Measurements from ENCODE around the gene GPRIN3. TPM values are rescaled to one million over a fixed set of nuclear protein-coding genes. Genes with fewer than 3 reads are reported as not detected.

Gene GPRIN3
- total RNA-seq, 2 donors from 2014 or later = 5.2 to 7.8 TPM

GRCh38 chr4:89249716-89250361, 57.8 kb downstream of the GPRIN3 start:
- no peak overlapping the region for H3K27ac ChIP-seq
- peaks cover 6% of the 10 kb centered on the region for H3K36me3 ChIP-seq
- no peaks in the 10 kb centered on the region for H3K27me3 ChIP-seq
- DNase-seq (ENCODE audit: low spot score) = no peak
- no peaks in the 10 kb centered on the region for H3K4me1 ChIP-seq
- H3K4me3 ChIP-seq = no peak overlapping the region
- no peak for TF ChIP-seq CTCF (IDR thresholded peaks at IDR 0.05)
- no peaks in the 10 kb centered on the region for H3K9me3 ChIP-seq

GRCh38 chr4:89249313-89249712, 58.3 kb downstream of the GPRIN3 start:
- peaks cover 6% of the 10 kb centered on the region for H3K36me3 ChIP-seq
- no peak for DNase-seq (ENCODE audit: low spot score)
- H3K27ac ChIP-seq = no peak overlapping the region
- no peak for TF ChIP-seq CTCF (IDR thresholded peaks at IDR 0.05)
- no peaks in the 10 kb centered on the region for H3K27me3 ChIP-seq
- no peak overlapping the region for H3K4me3 ChIP-seq
- no peaks in the 10 kb centered on the region for H3K9me3 ChIP-seq
- no peaks in the 10 kb centered on the region for H3K4me1 ChIP-seq

- peaks cover 6% of the 10 kb centered on the region for H3K36me3 ChIP-seq
Measured at GRCh38 chr4:89248879-89249281, 58.7 kb downstream of the GPRIN3 start.

GRCh38 chr4:89247951-89248350, 59.6 kb downstream of the GPRIN3 start:
- H3K4me3 ChIP-seq = no peak overlapping the region
- peaks cover 6% of the 10 kb centered on the region for H3K36me3 ChIP-seq
- no peak overlapping the region for H3K27ac ChIP-seq
- DNase-seq (ENCODE audit: low spot score) = no peak
- no peaks in the 10 kb centered on the region for H3K27me3 ChIP-seq
- TF ChIP-seq CTCF (IDR thresholded peaks at IDR 0.05) = no peak
- H3K9me3 ChIP-seq = no peaks in the 10 kb centered on the region
- H3K4me1 ChIP-seq = no peaks in the 10 kb centered on the region

More at GRCh38 chr4:89248879-89249281, 58.7 kb downstream of the GPRIN3 start:
- no peak for DNase-seq (ENCODE audit: low spot score)
- Histone ChIP-seq H3K27ac (no peak overlapping the region), H3K4me3 (no peak overlapping the region), H3K27me3 (no peaks in the 10 kb centered on the region), H3K4me1 (no peaks in the 10 kb centered on the region), H3K9me3 (no peaks in the 10 kb centered on the region)
- no peak for TF ChIP-seq CTCF (IDR thresholded peaks at IDR 0.05)

- H3K4me1 ChIP-seq = no peaks in the 10 kb centered on the region
- no peak overlapping the region for H3K27ac ChIP-seq
- H3K9me3 ChIP-seq = no peaks in the 10 kb centered on the region
- H3K27me3 ChIP-seq = no peaks in the 10 kb centered on the region
- TF ChIP-seq CTCF (IDR thresholded peaks at IDR 0.05) = no peak
- DNase-seq (ENCODE audit: low spot score) = no peak
- H3K4me3 ChIP-seq = no peak overlapping the region
- peaks cover 6% of the 10 kb centered on the region for H3K36me3 ChIP-seq
Measured at GRCh38 chr4:89245459-89245858, 62.1 kb downstream of the GPRIN3 start.

- no peak overlapping the region for H3K27ac ChIP-seq
Measured at GRCh38 chr4:89243733-89244252, 63.8 kb downstream of the GPRIN3 start.

More at GRCh38 chr4:89243733-89244252, 63.8 kb downstream of the GPRIN3 start:
- no peak for TF ChIP-seq CTCF (IDR thresholded peaks at IDR 0.05)
- no peaks in the 10 kb centered on the region for H3K36me3 ChIP-seq
- H3K4me3 ChIP-seq = no peak overlapping the region
- H3K27me3 ChIP-seq = no peaks in the 10 kb centered on the region
- no peaks in the 10 kb centered on the region for H3K9me3 ChIP-seq
- no peaks in the 10 kb centered on the region for H3K4me1 ChIP-seq
- no peak for DNase-seq (ENCODE audit: low spot score)

Measured in right atrium auricular region (tissue), 2 donors.